Lung (tissue), 13 donors: ENCODE data around the gene HTD2. TPM values are rescaled to one million over a fixed set of nuclear protein-coding genes. Genes with fewer than 3 reads are reported as not detected.

Experiments used
- ATAC-seq: fragments of 200-7000 bp; cut with Tn5 transposase; one replicate; pipeline ENCODE4 v1.9.1; 2020; ENCODE audit warnings: moderate number of reproducible peaks; ENCODE audit not compliant: insufficient read depth, low FRiP score
- DNase-seq, 3 donors: peaks; one replicate each; pipeline ENCODE4 v3.0.0-alpha.2; 2013 to 2017
- H3K27ac ChIP-seq, 2 donors: one replicate each; pipeline ENCODE4 v1.5.1; 2013; ENCODE audit warnings: mild to moderate bottlenecking in 2 of 2, moderate library complexity in 2 of 2, control low read depth in 1 of 2, inconsistent platforms in 1 of 2, low read depth in 1 of 2, low read length in 1 of 2
- H3K27me3 ChIP-seq, 3 donors: one replicate each; pipeline ENCODE4 v1.5.1; 2013; ENCODE audit warnings: low read length in 2 of 3; ENCODE audit not compliant: control insufficient read depth in 3 of 3, insufficient read depth in 3 of 3
- H3K36me3 ChIP-seq, 4 donors: one replicate each; pipeline ENCODE4 v1.5.1; 2013; ENCODE audit warnings: low read length in 4 of 4, mild to moderate bottlenecking in 1 of 4, moderate library complexity in 1 of 4; ENCODE audit not compliant: control insufficient read depth in 4 of 4, insufficient read depth in 4 of 4
- H3K4me1 ChIP-seq, 5 donors: one replicate each; pipeline ENCODE4 v1.5.1; 2013; ENCODE audit warnings: low read length in 5 of 5, mild to moderate bottlenecking in 2 of 5, moderate library complexity in 1 of 5; ENCODE audit not compliant: control insufficient read depth in 5 of 5, insufficient read depth in 5 of 5
- H3K4me3 ChIP-seq: one replicate; pipeline ENCODE4 v1.5.1; 2013; ENCODE audit warnings: mild to moderate bottlenecking, control low read depth, moderate library complexity
- H3K9ac ChIP-seq, 2 donors: one replicate each; pipeline ENCODE4 v1.5.1; 2013; ENCODE audit warnings: low read length in 2 of 2, control low read depth in 1 of 2; ENCODE audit not compliant: insufficient read depth in 1 of 2
- H3K9me3 ChIP-seq, 4 donors: one replicate each; pipeline ENCODE4 v1.5.1; 2013; ENCODE audit warnings: low read length in 3 of 4, mild to moderate bottlenecking in 1 of 4, moderate library complexity in 1 of 4; ENCODE audit not compliant: control insufficient read depth in 4 of 4, insufficient read depth in 3 of 4
- CTCF ChIP-seq: IDR thresholded peaks from 2 replicates; pipeline ENCODE4 v1.5.1; 2012; ENCODE audit warnings: mild to moderate bottlenecking; ENCODE audit errors: control extremely low read depth, extremely low read depth
- WGBS, 2 donors: extraction: QIAGEN DNeasy Blood & Tissue Kit; methylation state at CpG; one replicate each; pipeline ENCODE4 v1.1.7; 2013; 5-methylcytosine and 5-hydroxymethylcytosine counted together
- polyA plus RNA-seq, 2 donors: library from polyadenylated mRNA; stranded (reverse); fragments of 200-250 nt; gene quantifications; one replicate each; pipeline ENCODE4 v1.2.1, GENCODE V29; 2013
- small RNA-seq: library from RNA; depleted of rRNA; stranded (forward); fragments of <200 nt; gene quantifications from one replicate; pipeline ENCODE3, GENCODE V24; 2014; ENCODE audit warnings: low replicate concordance
- total RNA-seq, 2 donors: library from RNA; depleted of rRNA in 1 of 2; stranded (reverse); fragments of >200 nt in 1 of 2; gene quantifications; one replicate each; pipeline ENCODE4 v1.2.1, GENCODE V29; 2014 to 2021
- donor health status: control.
- donor health status: control.
- donor health status: Bipolar disorder and iron deficiency.
- donor health status: healthy.
- donor health status: DM: yes; HTN: yes; CAD: no.

The HTD2 gene
- total and polyA plus RNA-seq, 4 donors, result 2.5 to 12.1 (median 6.6) TPM

GRCh38 chr3:58369038-58369437, 62.7 kb downstream of the HTD2 start:
- Histone ChIP-seq H3K36me3 (peaks cover 0 to 10% (median 3%) of the 10 kb centered on the region in 4 donors), H3K27ac (no peak overlapping the region), H3K9me3 (no peaks in the 10 kb centered on the region), H3K4me1 (no peaks in the 10 kb centered on the region), H3K27me3 (no peaks in the 10 kb centered on the region), H3K9ac (no peak overlapping the region), H3K4me3 (no peak overlapping the region)
- 81 to 82% methylated on average over 1 of the region's 1 CpG for WGBS, 2 donors
- no peak for DNase-seq
- TF ChIP-seq CTCF, result no peak
- no peak for ATAC-seq

Small RNA genes lying within 50 kb of the gene (small RNA-seq; reads per million reads assigned to genes)
- not detected for gene AC098479.1

Other genes starting within 250 kb of the HTD2 start
- gene DNASE1L3, start 95.5 kb upstream of the HTD2 start, total RNA-seq, result 1 to 10 TPM; 1.2 to 2.2 TPM
- gene DNASE1L3, start 95.5 kb upstream of the HTD2 start, polyA plus RNA-seq, result 10 to 100 TPM in 1 of 2 donors, 1 to 10 TPM in 1; 2.5 to 10.7 TPM
- 10 to 100 TPM; 11.7 to 14.1 TPM for gene ABHD6, start 68.7 kb upstream of the HTD2 start, total RNA-seq
- gene ABHD6, start 68.7 kb upstream of the HTD2 start, polyA plus RNA-seq, result 1 to 10 TPM; 5.2 to 9.7 TPM
- 10 to 100 TPM; 12.9 to 14.2 TPM for gene RPP14, start 275 bp upstream of the HTD2 start, total RNA-seq
- 1 to 10 TPM; 6.8 to 8.6 TPM for gene RPP14, start 275 bp upstream of the HTD2 start, polyA plus RNA-seq
- gene PXK, start 26.4 kb downstream of the HTD2 start, total RNA-seq, result 10 to 100 TPM; 21.7 to 41.7 TPM
- 10 to 100 TPM in 1 of 2 donors, 1 to 10 TPM in 1; 6.0 to 22.4 TPM for gene PXK, start 26.4 kb downstream of the HTD2 start, polyA plus RNA-seq
- gene PDHB, start 127.3 kb downstream of the HTD2 start, total RNA-seq, result 10 to 100 TPM; 50.8 to 63.5 TPM
- 10 to 100 TPM; 62.6 to 67.6 TPM for gene PDHB, start 127.3 kb downstream of the HTD2 start, polyA plus RNA-seq
- 10 to 100 TPM in 1 of 2 donors, 1 to 10 TPM in 1; 7.2 to 18.0 TPM for gene KCTD6, start 185.6 kb downstream of the HTD2 start, total RNA-seq
- 1 to 10 TPM; 5.4 to 8.4 TPM for gene KCTD6, start 185.6 kb downstream of the HTD2 start, polyA plus RNA-seq
- 10 to 100 TPM; 10.2 to 24.4 TPM for gene ACOX2, start 230.7 kb downstream of the HTD2 start, total RNA-seq
- gene ACOX2, start 230.7 kb downstream of the HTD2 start, polyA plus RNA-seq, result 10 to 100 TPM in 1 of 2 donors, 1 to 10 TPM in 1; 5.3 to 13.1 TPM